Uterus (tissue), 4 donors: ENCODE data around the gene VSIG4. TPM values are rescaled to one million over a fixed set of nuclear protein-coding genes. Genes with fewer than 3 reads are reported as not detected.
"Not testable (repeated sequence)": the region's sequence is repeated elsewhere in the genome, so short reads cannot be mapped to it uniquely, and the experiment has no call there.

ENCODE experiments used
- DNase-seq, 2 donors: peaks; one replicate each; pipeline ENCODE4 v3.0.0-alpha.2; 2019 to 2020
- H3K27ac ChIP-seq, 2 donors: fragments of 200-600 bp; sonication (generic); 1 replicate in 1 of 2; 2 replicates in 1 of 2; pipeline ENCODE4 v1.5.1; 2016 to 2018
- H3K27me3 ChIP-seq, 2 donors: fragments of 200-600 bp; sonication (generic); one replicate each; pipeline ENCODE4 v1.5.1; 2018 to 2019; ENCODE audit warnings: control low read depth in 1 of 2
- H3K36me3 ChIP-seq, 2 donors: fragments of 200-600 bp; sonication (generic); one replicate each; pipeline ENCODE4 v1.5.1; 2019; ENCODE audit warnings: control low read depth in 1 of 2
- H3K4me1 ChIP-seq, 2 donors: fragments of 200-600 bp; sonication (generic); one replicate each; pipeline ENCODE4 v1.5.1; 2018 to 2019; ENCODE audit warnings: control low read depth in 1 of 2
- H3K4me3 ChIP-seq, 2 donors: fragments of 200-600 bp; sonication (generic); 1 replicate in 1 of 2; 2 replicates in 1 of 2; pipeline ENCODE4 v1.5.1; 2018 to 2019; ENCODE audit warnings: mild to moderate bottlenecking in 1 of 2
- H3K9me3 ChIP-seq, 2 donors: fragments of 200-600 bp; sonication (generic); one replicate each; pipeline ENCODE4 v1.5.1; 2019; ENCODE audit warnings: control low read depth in 1 of 2
- CTCF ChIP-seq, 4 experiments: fragments of 200-600 bp in 2 of 4; fragments of 450-650 bp in 2 of 4; sonication (generic) in 2 of 4; IDR thresholded peaks; one replicate each; pipeline ENCODE4 v1.5.1; 2016 to 2019; ENCODE audit warnings: antibody characterized with exemption in 4 of 4, mild to moderate bottlenecking in 2 of 4, moderate library complexity in 1 of 4
- POLR2A ChIP-seq, 2 donors: fragments of 450-650 bp; IDR thresholded peaks; one replicate each; pipeline ENCODE4 v1.6.1; 2016; ENCODE audit warnings: antibody characterized with exemption in 2 of 2, mild to moderate bottlenecking in 1 of 2, moderate library complexity in 1 of 2
- intact Hi-C: fragments of 100-400 bp; cut with DNase I; formaldehyde crosslinking; loops from one replicate; pipeline ENCODE4 v1.15.1; 2023; ENCODE audit warnings: low total_unique reads
- microRNA counts, 2 donors: library from miRNA; unstranded; fragments of <30 nt; microRNA quantifications; one replicate each; lab custom pipeline; 2016 to 2017
- total RNA-seq, 4 donors: library from RNA; depleted of rRNA in 3 of 4; stranded (reverse); fragments of >200 nt in 3 of 4; gene quantifications; one replicate each; pipeline versions ENCODE4 v1.1.0 to v1.2.4, GENCODE V29; 2014 to 2023
- donor health status: DM: yes; HTN: yes; CAD: no.

VSIG4 gene
- total RNA-seq, 4 donors from 2014 or later, result 13.4 to 120 (median 16.7) TPM

- peaks cover 0 to 8% of the 10 kb centered on the region in 2 donors for H3K27me3 ChIP-seq
- H3K27ac ChIP-seq, result no peak overlapping the region
- H3K9me3 ChIP-seq, result no peaks in the 10 kb centered on the region
- H3K4me1 ChIP-seq, result no peaks in the 10 kb centered on the region
- TF ChIP-seq POLR2A (IDR thresholded peaks at IDR 0.05), result no peak
- TF ChIP-seq CTCF (IDR thresholded peaks at IDR 0.05), result no peak
- no peak overlapping the region for H3K4me3 ChIP-seq
- H3K36me3 ChIP-seq, result no peaks in the 10 kb centered on the region
- DNase-seq, result no peak
- intact Hi-C loops, result no loop called here
Observed at GRCh38 chrX:65976161-65976560, 63.7 kb downstream of the VSIG4 start.

- intact Hi-C loops, H3K27me3 ChIP-seq, H3K36me3 ChIP-seq, H3K4me3 ChIP-seq, H3K9me3 ChIP-seq, H3K4me1 ChIP-seq, DNase-seq, H3K27ac ChIP-seq: not testable (repeated sequence)
Observed at GRCh38 chrX:65975161-65975751, 64.6 kb downstream of the VSIG4 start.

MicroRNAs within 50 kb of the gene (microRNA counts, 767-probe panel; counts per million panel counts)
- 6,436 to 7,035 counts per million in 2 donors for microRNA hsa-miR-223-3p (lab: Ali Mortazavi, UCI)

Other genes with a start within 250 kb of the VSIG4 start
- gene HEPH, start 124.2 kb upstream of the VSIG4 start, total RNA-seq, result 100 to 1,000 TPM in 1 of 4 donors, 10 to 100 TPM in 2, 1 to 10 TPM in 1; 9.1 to 131 (median 28.6) TPM